Esophagus squamous epithelium (tissue), 4 donors: Measurements from ENCODE around the gene CDC25B.

Source experiments
- CTCF ChIP-seq, 6 experiments: fragments of 450-650 bp in 4 of 6; fragments of 200-600 bp in 2 of 6; sonication (generic) in 2 of 6; IDR thresholded peaks; one replicate each; pipeline ENCODE4 v1.5.1; 2016 to 2019; ENCODE audit warnings: antibody characterized with exemption in 6 of 6, mild to moderate bottlenecking in 4 of 6, moderate library complexity in 4 of 6
- POLR2A ChIP-seq, 4 donors: fragments of 450-650 bp; IDR thresholded peaks; one replicate each; pipeline ENCODE4 v1.6.1; 2017; ENCODE audit warnings: antibody characterized with exemption in 4 of 4, mild to moderate bottlenecking in 4 of 4, moderate library complexity in 3 of 4

- TF ChIP-seq CTCF (IDR thresholded peaks at IDR 0.05) (no peak), POLR2A (IDR thresholded peaks at IDR 0.05) (peak in 2 of 4 donors; percentile 68 to 72)
Observed at GRCh38 chr20:3811467-3812258, 15.6 kb downstream of the CDC25B start.
